Smooth muscle cell (in vitro differentiated cells): Measurements from ENCODE around the gene MOB1A. TPM values are rescaled to one million over a fixed set of nuclear protein-coding genes. Genes with fewer than 3 reads are reported as not detected.

Source experiments
- DNase-seq: peaks from one replicate; lab custom pipeline; 2025; ENCODE audit not compliant: unreplicated experiment; lab: John Stamatoyannopoulos, UW
- H2AFZ ChIP-seq: fragments of 200-600 bp; sonication (generic); 2 replicates; pipeline ENCODE4 v1.6.0; 2016; ENCODE audit warnings: antibody characterized with exemption, low read depth, mild to moderate bottlenecking
- H3F3A ChIP-seq: fragments of 200-600 bp; sonication (generic); 2 replicates; pipeline ENCODE4 v1.6.0; 2017; ENCODE audit warnings: antibody characterized with exemption, low read depth
- H3K27ac ChIP-seq: fragments of 200-600 bp; sonication (generic); 2 replicates; pipeline ENCODE4 v1.5.1; 2016; ENCODE audit warnings: low read depth, mild to moderate bottlenecking
- H3K27me3 ChIP-seq: fragments of 200-600 bp; sonication (generic); 2 replicates; pipeline ENCODE4 v1.6.1; 2016; ENCODE audit warnings: low read depth, mild to moderate bottlenecking
- H3K36me3 ChIP-seq: fragments of 200-600 bp; sonication (generic); 2 replicates; pipeline ENCODE4 v1.5.1; 2016; ENCODE audit warnings: low read depth
- H3K4me1 ChIP-seq: fragments of 200-600 bp; sonication (generic); 2 replicates; pipeline ENCODE4 v1.5.1; 2016; ENCODE audit warnings: low read depth
- H3K4me2 ChIP-seq: fragments of 200-600 bp; sonication (generic); 2 replicates; pipeline ENCODE4 v1.6.0; 2016; ENCODE audit warnings: mild to moderate bottlenecking
- H3K4me3 ChIP-seq: fragments of 200-600 bp; sonication (generic); 2 replicates; pipeline ENCODE4 v1.5.1; 2016; ENCODE audit warnings: mild to moderate bottlenecking
- H3K79me2 ChIP-seq: fragments of 200-600 bp; sonication (generic); 2 replicates; pipeline ENCODE4 v1.6.0; 2016; ENCODE audit warnings: low read depth, mild to moderate bottlenecking
- H3K9ac ChIP-seq: fragments of 200-600 bp; sonication (generic); 2 replicates; pipeline ENCODE4 v1.6.0; 2016; ENCODE audit warnings: low read depth
- H3K9me3 ChIP-seq: fragments of 200-600 bp; sonication (generic); replicated peaks from 2 replicates; pipeline ENCODE4 v1.5.1; 2016; ENCODE audit warnings: low read depth
- H4K20me1 ChIP-seq: fragments of 200-600 bp; sonication (generic); 2 replicates; pipeline ENCODE4 v1.6.0; 2016; ENCODE audit warnings: low read depth
- WGBS: methylation state at CpG from one replicate; pipeline ENCODE4 v1.1.7; 2016; ENCODE audit warnings: low lambda C conversion rate; 5-methylcytosine and 5-hydroxymethylcytosine counted together
- polyA plus RNA-seq: library from polyadenylated mRNA; unstranded; fragments of >200 nt; fragmentation: Nextera tagmentation; extraction: Ambion mirVana; gene quantifications from 2 replicates; pipeline ENCODE4 v1.2.1, GENCODE V29; 2016
- total RNA-seq: library from RNA; depleted of rRNA; stranded (reverse); fragments of >200 nt; gene quantifications from 2 replicates; pipeline ENCODE4 v1.2.3, GENCODE V29; 2014
- TF ChIP-seq, protein P1 (sequence below): fragments of 200-600 bp; sonication (generic); IDR thresholded peaks from 2 replicates; pipeline ENCODE4 v1.5.1; 2017; ENCODE audit warnings: borderline replicate concordance, mild to moderate bottlenecking, antibody characterized with exemption; ENCODE audit not compliant: insufficient read depth, poor library complexity, severe bottlenecking

The MOB1A gene
- total and polyA plus RNA-seq, 2 experiments from 2014 or later: 45.2 to 98.1 TPM

DNA sequence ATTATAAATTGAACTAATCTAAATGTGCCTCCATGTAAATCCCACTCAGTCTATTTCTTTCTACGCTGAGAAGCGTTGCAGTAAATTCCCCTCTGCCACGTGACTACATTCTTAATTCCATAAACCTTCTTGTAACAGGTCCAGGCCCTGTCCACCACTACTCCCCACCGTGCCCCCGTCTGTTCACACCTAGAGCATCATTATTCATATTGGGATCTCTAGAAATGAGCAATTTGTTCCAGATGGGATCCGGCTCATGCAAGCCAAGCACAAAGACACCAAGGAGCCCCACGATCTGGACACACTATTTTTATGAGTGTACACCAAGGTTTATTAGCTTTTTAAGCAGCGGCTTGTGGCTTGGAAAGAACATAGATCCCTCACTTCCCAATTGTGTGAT lies 69.1 kb downstream of the MOB1A start:
- 91% methylated on average over 8 of the region's 8 CpGs for WGBS

DNA sequence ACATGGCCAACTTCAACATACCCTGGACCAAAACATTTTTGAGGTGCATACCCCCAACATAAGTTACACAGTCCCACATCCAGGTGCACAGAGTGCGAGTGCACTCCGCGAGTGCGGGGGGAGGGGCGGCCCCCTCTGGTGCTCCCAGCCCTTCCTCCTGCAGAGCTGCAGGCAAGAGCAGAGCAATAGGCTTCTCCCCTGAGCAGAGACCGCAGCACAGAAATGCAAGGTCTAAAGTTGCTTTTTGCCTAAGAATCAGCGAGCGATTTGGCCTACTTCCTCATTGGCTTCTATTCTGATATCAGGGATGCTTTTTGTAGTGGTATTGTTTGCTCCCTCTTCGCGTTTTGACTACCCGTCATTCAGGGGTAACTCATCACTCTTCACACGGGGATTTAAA lies 71.6 kb downstream of the MOB1A start:
- 52% methylated on average over 12 of the region's 12 CpGs for WGBS
- no peak for DNase-seq

More for the DNA sequence above, 69.1 kb downstream of the MOB1A start:
- Histone ChIP-seq H3K4me1 (peaks cover 14% of the 10 kb centered on the region), H4K20me1 (peaks cover 11% of the 10 kb centered on the region), H3K9me3 (no peaks in the 10 kb centered on the region), H3K27me3 (no peaks in the 10 kb centered on the region), H3K27ac (no peak overlapping the region), H3K4me3 (no peak overlapping the region), H3K4me2 (no peak overlapping the region), H3K36me3 (no peaks in the 10 kb centered on the region), H2AFZ (no peak overlapping the region), H3K9ac (no peak overlapping the region), H3F3A (no peaks in the 10 kb centered on the region), H3K79me2 (no peaks in the 10 kb centered on the region)
- TF ChIP-seq, protein P1, sequence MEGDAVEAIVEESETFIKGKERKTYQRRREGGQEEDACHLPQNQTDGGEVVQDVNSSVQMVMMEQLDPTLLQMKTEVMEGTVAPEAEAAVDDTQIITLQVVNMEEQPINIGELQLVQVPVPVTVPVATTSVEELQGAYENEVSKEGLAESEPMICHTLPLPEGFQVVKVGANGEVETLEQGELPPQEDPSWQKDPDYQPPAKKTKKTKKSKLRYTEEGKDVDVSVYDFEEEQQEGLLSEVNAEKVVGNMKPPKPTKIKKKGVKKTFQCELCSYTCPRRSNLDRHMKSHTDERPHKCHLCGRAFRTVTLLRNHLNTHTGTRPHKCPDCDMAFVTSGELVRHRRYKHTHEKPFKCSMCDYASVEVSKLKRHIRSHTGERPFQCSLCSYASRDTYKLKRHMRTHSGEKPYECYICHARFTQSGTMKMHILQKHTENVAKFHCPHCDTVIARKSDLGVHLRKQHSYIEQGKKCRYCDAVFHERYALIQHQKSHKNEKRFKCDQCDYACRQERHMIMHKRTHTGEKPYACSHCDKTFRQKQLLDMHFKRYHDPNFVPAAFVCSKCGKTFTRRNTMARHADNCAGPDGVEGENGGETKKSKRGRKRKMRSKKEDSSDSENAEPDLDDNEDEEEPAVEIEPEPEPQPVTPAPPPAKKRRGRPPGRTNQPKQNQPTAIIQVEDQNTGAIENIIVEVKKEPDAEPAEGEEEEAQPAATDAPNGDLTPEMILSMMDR: no peak
- no peak for DNase-seq

DNA sequence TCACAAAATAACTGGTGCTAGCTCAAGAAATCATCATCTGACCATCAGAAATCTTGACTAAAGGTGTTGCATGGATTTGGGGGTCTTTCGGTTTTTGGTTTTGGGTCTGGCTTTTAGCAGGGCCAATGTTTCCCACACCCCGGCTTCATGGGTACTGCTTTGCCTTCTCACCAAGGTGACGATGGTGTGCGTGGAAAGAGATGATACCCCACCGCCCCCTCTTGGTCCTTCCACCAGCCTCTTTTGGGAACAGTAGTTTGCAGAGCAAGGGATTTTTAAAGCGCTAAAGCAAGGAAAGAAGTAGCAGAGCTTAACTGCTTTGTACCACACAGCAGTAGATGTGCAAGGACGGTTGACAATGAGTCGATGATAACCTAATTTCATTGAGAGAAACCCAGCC lies 73.3 kb downstream of the MOB1A start:
- Histone ChIP-seq H2AFZ (no peak overlapping the region), H3K79me2 (no peaks in the 10 kb centered on the region), H3K27me3 (no peaks in the 10 kb centered on the region), H3K4me3 (no peak overlapping the region), H3F3A (no peaks in the 10 kb centered on the region), H3K4me1 (peaks cover 14% of the 10 kb centered on the region), H3K9me3 (no peaks in the 10 kb centered on the region), H4K20me1 (peaks cover 19% of the 10 kb centered on the region), H3K4me2 (no peak overlapping the region), H3K27ac (no peak overlapping the region), H3K36me3 (no peaks in the 10 kb centered on the region), H3K9ac (no peak overlapping the region)
- TF ChIP-seq, protein P1: no peak
- 92% methylated on average over 8 of the region's 8 CpGs for WGBS
- DNase-seq: no peak

More for the DNA sequence above, 71.6 kb downstream of the MOB1A start:
- Histone ChIP-seq H3K4me1 (peaks cover 14% of the 10 kb centered on the region), H3F3A (no peaks in the 10 kb centered on the region), H2AFZ (no peak overlapping the region), H3K9ac (no peak overlapping the region), H3K36me3 (no peaks in the 10 kb centered on the region), H3K9me3 (no peaks in the 10 kb centered on the region), H3K27me3 (no peaks in the 10 kb centered on the region), H3K79me2 (no peaks in the 10 kb centered on the region), H3K4me2 (no peak overlapping the region), H3K4me3 (no peak overlapping the region), H4K20me1 (peaks cover 19% of the 10 kb centered on the region), H3K27ac (no peak overlapping the region)
- TF ChIP-seq, protein P1: no peak

GRCh38 chr2:74104839-74105238 lies 73.8 kb downstream of the MOB1A start:
- Histone ChIP-seq H3K27ac (no peak overlapping the region), H3F3A (no peaks in the 10 kb centered on the region), H2AFZ (no peak overlapping the region), H3K4me2 (no peak overlapping the region), H3K9ac (no peak overlapping the region), H3K4me1 (peaks cover 14% of the 10 kb centered on the region), H3K79me2 (no peaks in the 10 kb centered on the region), H3K36me3 (no peaks in the 10 kb centered on the region), H4K20me1 (peaks cover 19% of the 10 kb centered on the region), H3K9me3 (no peaks in the 10 kb centered on the region), H3K27me3 (no peaks in the 10 kb centered on the region), H3K4me3 (no peak overlapping the region)
- no peak for DNase-seq
- TF ChIP-seq, protein P1: peak; percentile 33
- 98% methylated on average over 7 of the region's 7 CpGs for whole genome bisulfite sequencing
